ENCODE measurements around the gene OCA2. TPM values are rescaled to one million over a fixed set of nuclear protein-coding genes. Genes with fewer than 3 reads are reported as not detected.

Gene OCA2
- total RNA-seq, 1 experiment from 2014 or later, result not detected

- H3K36me3 Mint-ChIP-seq (ENCODE audit: insufficient read depth, unreplicated experiment), result no peaks in the 10 kb centered on the region
- DNase-seq (ENCODE audit: unreplicated experiment), result no peak
- no peaks in the 10 kb centered on the region for H3K4me1 Mint-ChIP-seq (ENCODE audit: insufficient read depth, unreplicated experiment)
- intact Hi-C loops (cut with micrococcal nuclease), result no loop called here
- CTCF ChIA-PET, result interaction anchor here (0.5 kb wide), 1 partner anchor 906 kb away, joined by 3 read pairs; no protein-coding TSS in a partner anchor
- no TSS peak for BruUV-seq (replicated peaks)
- H3K27ac Mint-ChIP-seq (ENCODE audit: low read depth, unreplicated experiment), result no peak overlapping the region
- no peaks in the 10 kb centered on the region for H3K27me3 Mint-ChIP-seq (ENCODE audit: insufficient read depth, unreplicated experiment)
- no peak overlapping the region for H3K4me3 Mint-ChIP-seq (ENCODE audit: unreplicated experiment)
- POLR2A ChIA-PET, result no interaction called here
- no peak for TF ChIP-seq CTCF (IDR thresholded peaks at IDR 0.05; ENCODE audit: unreplicated experiment)
- peaks cover 33% of the 10 kb centered on the region for H3K9me3 Mint-ChIP-seq (ENCODE audit: unreplicated experiment)
Observed at GRCh38 chr15:27934782-27935181, 164.3 kb downstream of the OCA2 start.

- CTCF ChIA-PET, result no interaction called here
- POLR2A ChIA-PET, result no interaction called here
Observed at GRCh38 chr15:27933562-27933961, 165.6 kb downstream of the OCA2 start.

GRCh38 chr15:27932600-27932999 is 166.5 kb downstream of the OCA2 start:
- H3K36me3 Mint-ChIP-seq (ENCODE audit: insufficient read depth, unreplicated experiment), result peaks cover 6% of the 10 kb centered on the region
- no peaks in the 10 kb centered on the region for H3K27me3 Mint-ChIP-seq (ENCODE audit: insufficient read depth, unreplicated experiment)
- POLR2A ChIA-PET, result no interaction called here
- H3K4me3 Mint-ChIP-seq (ENCODE audit: unreplicated experiment), result no peak overlapping the region
- intact Hi-C loops (cut with micrococcal nuclease), result no loop called here
- CTCF ChIA-PET, result no interaction called here
- no peaks in the 10 kb centered on the region for H3K4me1 Mint-ChIP-seq (ENCODE audit: insufficient read depth, unreplicated experiment)
- no peak for TF ChIP-seq CTCF (IDR thresholded peaks at IDR 0.05; ENCODE audit: unreplicated experiment)
- DNase-seq (ENCODE audit: unreplicated experiment), result no peak
- no peak overlapping the region for H3K27ac Mint-ChIP-seq (ENCODE audit: low read depth, unreplicated experiment)
- H3K9me3 Mint-ChIP-seq (ENCODE audit: unreplicated experiment), result peaks cover 44% of the 10 kb centered on the region
- no TSS peak for BruUV-seq (replicated peaks)

More at GRCh38 chr15:27933562-27933961, 165.6 kb downstream of the OCA2 start:
- Mint-ChIP-seq H3K9me3 (ENCODE audit: unreplicated experiment) (peaks cover 38% of the 10 kb centered on the region), H3K4me3 (ENCODE audit: unreplicated experiment) (no peak overlapping the region), H3K36me3 (ENCODE audit: insufficient read depth, unreplicated experiment) (peaks cover 4% of the 10 kb centered on the region), H3K27ac (ENCODE audit: low read depth, unreplicated experiment) (no peak overlapping the region), H3K27me3 (ENCODE audit: insufficient read depth, unreplicated experiment) (no peaks in the 10 kb centered on the region), H3K4me1 (ENCODE audit: insufficient read depth, unreplicated experiment) (no peaks in the 10 kb centered on the region)
- BruUV-seq (replicated peaks), result no TSS peak
- no peak for DNase-seq (ENCODE audit: unreplicated experiment)
- intact Hi-C loops (cut with micrococcal nuclease), result no loop called here
- TF ChIP-seq CTCF (IDR thresholded peaks at IDR 0.05; ENCODE audit: unreplicated experiment), result no peak

- no peak for TF ChIP-seq CTCF (IDR thresholded peaks at IDR 0.05; ENCODE audit: unreplicated experiment)
- no peak for DNase-seq (ENCODE audit: unreplicated experiment)
- Mint-ChIP-seq H3K4me1 (ENCODE audit: insufficient read depth, unreplicated experiment) (no peaks in the 10 kb centered on the region), H3K27ac (ENCODE audit: low read depth, unreplicated experiment) (no peak overlapping the region), H3K9me3 (ENCODE audit: unreplicated experiment) (peaks cover 42% of the 10 kb centered on the region), H3K27me3 (ENCODE audit: insufficient read depth, unreplicated experiment) (no peaks in the 10 kb centered on the region), H3K36me3 (ENCODE audit: insufficient read depth, unreplicated experiment) (peaks cover 6% of the 10 kb centered on the region), H3K4me3 (ENCODE audit: unreplicated experiment) (no peak overlapping the region)
- POLR2A ChIA-PET, result no interaction called here
- CTCF ChIA-PET, result no interaction called here
- BruUV-seq (replicated peaks), result no TSS peak
- intact Hi-C loops (cut with micrococcal nuclease), result no loop called here
Observed at GRCh38 chr15:27928386-27928785, 170.7 kb downstream of the OCA2 start.
